Transverse colon (tissue), 4 donors: ENCODE measurements around the gene SNX22. TPM values are rescaled to one million over a fixed set of nuclear protein-coding genes. Genes with fewer than 3 reads are reported as not detected.

Experiments used
- DNase-seq: peaks from one replicate; pipeline ENCODE4 v3.0.0-alpha.2; 2019
- H3K27ac ChIP-seq, 4 donors: fragments of 200-600 bp; sonication (generic); 2 replicates each; pipeline ENCODE4 v1.5.1; 2016 to 2018; ENCODE audit warnings: inconsistent platforms in 4 of 4
- H3K27me3 ChIP-seq: fragments of 200-600 bp; sonication (generic); 2 replicates; pipeline ENCODE4 v1.5.1; 2017; ENCODE audit warnings: inconsistent platforms
- H3K36me3 ChIP-seq, 4 donors: fragments of 200-600 bp; sonication (generic); 2 replicates each; pipeline ENCODE4 v1.5.1; 2017 to 2019; ENCODE audit warnings: inconsistent platforms in 4 of 4
- H3K4me1 ChIP-seq, 4 donors: fragments of 200-600 bp; sonication (generic); 2 replicates each; pipeline ENCODE4 v1.5.1; 2017 to 2020; ENCODE audit warnings: inconsistent platforms in 4 of 4
- H3K4me3 ChIP-seq, 4 donors: fragments of 200-600 bp; sonication (generic); 1 replicate in 1 of 4; 2 replicates in 3 of 4; pipeline versions ENCODE4 v1.5.1 to v1.6.1; 2017 to 2019; ENCODE audit warnings: inconsistent platforms in 4 of 4
- H3K9me3 ChIP-seq, 2 donors: fragments of 200-600 bp; sonication (generic); 2 replicates each; pipeline ENCODE4 v1.5.1; 2017 to 2019; ENCODE audit warnings: inconsistent platforms in 2 of 2
- EP300 ChIP-seq: sonication (generic); formaldehyde crosslinking; IDR thresholded peaks from one replicate; pipeline ENCODE4 v1.6.1; 2017; ENCODE audit warnings: antibody characterized with exemption, low read depth
- POLR2A ChIP-seq: fragments of 450-650 bp; IDR thresholded peaks from one replicate; pipeline ENCODE4 v1.6.1; 2016; ENCODE audit warnings: antibody characterized with exemption, mild to moderate bottlenecking, moderate library complexity
- POLR2AphosphoS5 ChIP-seq, 3 donors: sonication (generic); formaldehyde crosslinking; IDR thresholded peaks; one replicate each; pipeline ENCODE4 v1.6.1; 2016; ENCODE audit warnings: antibody characterized with exemption in 3 of 3
- WGBS, 2 donors: methylation state at CpG; one replicate each; pipeline ENCODE4 v1.1.5; 2018; ENCODE audit warnings: low coverage in 1 of 2; 5-methylcytosine and 5-hydroxymethylcytosine counted together
- in situ Hi-C, 4 donors: fragments of 200-750 bp; cut with MboI; loops; one replicate each; pipeline versions ENCODE4 v1.15.0 to v1.15.1; 2017; ENCODE audit warnings: low sequenced_read_pairs in 3 of 4, low pct_ligation_motif_present in 1 of 4, low pct_unique_long_range_greater_than_20kb in 1 of 4
- intact Hi-C: fragments of 100-400 bp; cut with DNase I; formaldehyde crosslinking; loops from one replicate; pipeline ENCODE4 v1.15.1; 2023; ENCODE audit warnings: low total_unique reads
- total RNA-seq, 4 donors: library from RNA; depleted of rRNA; stranded (reverse); fragments of >200 nt; gene quantifications; one replicate each; pipeline ENCODE4 v1.1.0, GENCODE V29; 2016
- TF ChIP-seq, protein P1 (sequence below), 5 experiments: fragments of 200-600 bp in 3 of 5; fragments of 450-650 bp in 2 of 5; sonication (generic) in 3 of 5; IDR thresholded peaks; 1 replicate in 2 of 5; 2 replicates in 3 of 5; pipeline ENCODE4 v1.5.1; 2016 to 2017; ENCODE audit warnings: antibody characterized with exemption in 5 of 5, inconsistent platforms in 3 of 5, mild to moderate bottlenecking in 2 of 5, moderate library complexity in 1 of 5

SNX22 gene
- total RNA-seq, 4 donors from 2014 or later: 2.2 to 3.7 TPM; not detected in 2

DNA sequence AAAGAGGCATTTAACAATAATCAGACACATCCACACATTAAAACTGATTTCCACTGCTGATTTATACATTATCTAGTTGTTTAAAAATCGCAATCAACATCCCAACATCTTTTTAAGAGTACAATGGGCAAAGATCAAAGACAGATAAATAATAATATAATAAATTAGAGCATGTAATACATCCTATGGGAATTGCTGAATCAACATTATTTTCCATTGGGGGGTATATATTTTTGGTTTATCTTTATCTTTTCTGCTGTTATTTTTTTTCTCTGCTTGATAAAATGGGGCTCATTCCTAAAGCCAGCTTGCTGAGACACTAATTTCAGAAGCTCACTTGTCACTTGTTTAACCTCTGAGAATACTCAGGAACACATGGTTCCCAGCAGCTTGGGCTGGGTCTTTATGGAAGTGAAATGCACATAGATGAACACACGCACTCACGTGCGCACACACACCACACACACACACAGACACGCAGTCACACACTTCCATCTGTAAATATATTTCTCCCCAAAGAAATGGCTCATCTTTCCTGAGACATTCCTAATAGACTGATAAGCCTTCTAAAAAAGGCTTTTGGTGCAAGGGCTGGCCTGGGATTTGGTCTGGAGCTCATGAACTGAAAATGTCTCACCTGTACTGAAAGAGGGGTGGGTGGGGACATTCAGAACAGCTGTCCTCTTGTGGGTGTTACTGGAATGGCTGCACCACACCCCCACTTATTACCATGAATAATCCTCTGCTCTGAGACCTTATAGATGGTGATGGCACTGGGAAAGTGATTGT is 14.8 kb downstream of the SNX22 start:
- no peak overlapping the region for H3K4me3 ChIP-seq
- intact Hi-C loops (no loop called here), in situ Hi-C loops (no loop called here)
- H3K27ac ChIP-seq: no peak overlapping the region
- H3K9me3 ChIP-seq: no peaks in the 10 kb centered on the region
- whole genome bisulfite sequencing, 2 donors: 86 to 97% methylated on average over 2 to 5 of the region's 5 CpGs
- DNase-seq: no peak
- no peaks in the 10 kb centered on the region for H3K27me3 ChIP-seq
- TF ChIP-seq, protein P1, sequence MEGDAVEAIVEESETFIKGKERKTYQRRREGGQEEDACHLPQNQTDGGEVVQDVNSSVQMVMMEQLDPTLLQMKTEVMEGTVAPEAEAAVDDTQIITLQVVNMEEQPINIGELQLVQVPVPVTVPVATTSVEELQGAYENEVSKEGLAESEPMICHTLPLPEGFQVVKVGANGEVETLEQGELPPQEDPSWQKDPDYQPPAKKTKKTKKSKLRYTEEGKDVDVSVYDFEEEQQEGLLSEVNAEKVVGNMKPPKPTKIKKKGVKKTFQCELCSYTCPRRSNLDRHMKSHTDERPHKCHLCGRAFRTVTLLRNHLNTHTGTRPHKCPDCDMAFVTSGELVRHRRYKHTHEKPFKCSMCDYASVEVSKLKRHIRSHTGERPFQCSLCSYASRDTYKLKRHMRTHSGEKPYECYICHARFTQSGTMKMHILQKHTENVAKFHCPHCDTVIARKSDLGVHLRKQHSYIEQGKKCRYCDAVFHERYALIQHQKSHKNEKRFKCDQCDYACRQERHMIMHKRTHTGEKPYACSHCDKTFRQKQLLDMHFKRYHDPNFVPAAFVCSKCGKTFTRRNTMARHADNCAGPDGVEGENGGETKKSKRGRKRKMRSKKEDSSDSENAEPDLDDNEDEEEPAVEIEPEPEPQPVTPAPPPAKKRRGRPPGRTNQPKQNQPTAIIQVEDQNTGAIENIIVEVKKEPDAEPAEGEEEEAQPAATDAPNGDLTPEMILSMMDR (IDR thresholded peaks at IDR 0.05): no peak
- TF ChIP-seq POLR2A (no peak), POLR2AphosphoS5 (IDR thresholded peaks at IDR 0.05) (no peak), EP300 (no peak)
- H3K4me1 ChIP-seq: peaks cover 9 to 21% (median 11%) of the 10 kb centered on the region in 4 donors
- H3K36me3 ChIP-seq: no peaks in the 10 kb centered on the region

DNA sequence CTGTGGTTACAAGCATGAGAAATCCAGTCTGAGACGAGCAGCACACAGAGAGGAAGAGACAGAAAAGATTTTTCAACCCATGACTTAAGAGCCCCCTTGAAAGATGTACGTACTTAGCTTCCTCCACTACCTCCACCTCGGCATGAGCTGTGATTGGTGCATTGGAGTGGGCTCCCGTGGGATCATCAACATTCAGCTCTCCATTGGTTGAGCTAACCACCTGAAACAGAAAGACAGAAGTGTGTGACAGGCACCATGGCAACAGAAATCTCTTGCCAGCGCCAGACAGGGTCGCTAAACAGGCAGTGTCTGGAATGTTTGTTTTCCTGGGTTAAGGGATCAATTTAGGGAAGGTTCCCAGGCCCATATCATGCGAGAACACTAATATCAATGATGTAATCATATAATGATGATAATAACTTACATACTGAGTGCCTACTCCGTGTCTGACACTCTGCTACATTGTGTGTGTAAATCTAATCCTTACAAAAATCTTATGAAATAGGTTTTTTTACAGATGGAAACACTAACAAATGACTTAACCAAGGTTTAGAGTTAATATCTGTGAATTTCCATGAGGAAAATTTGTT is 28.8 kb downstream of the SNX22 start:
- intact Hi-C loops: no loop called here
- Histone ChIP-seq H3K27ac (no peak overlapping the region), H3K27me3 (no peaks in the 10 kb centered on the region), H3K4me1 (no peaks in the 10 kb centered on the region), H3K4me3 (no peak overlapping the region), H3K36me3 (peaks cover 0 to 7% (median under 1%) of the 10 kb centered on the region in 4 donors), H3K9me3 (no peaks in the 10 kb centered on the region)
- no peak for DNase-seq
- TF ChIP-seq EP300 (no peak), POLR2A (no peak), POLR2AphosphoS5 (IDR thresholded peaks at IDR 0.05) (no peak)
- TF ChIP-seq, protein P1 (IDR thresholded peaks at IDR 0.05): no peak
- in situ Hi-C loops: no loop called here
- 71% methylated on average over 6 to 8 of the region's 8 CpGs for WGBS, 2 donors

DNA sequence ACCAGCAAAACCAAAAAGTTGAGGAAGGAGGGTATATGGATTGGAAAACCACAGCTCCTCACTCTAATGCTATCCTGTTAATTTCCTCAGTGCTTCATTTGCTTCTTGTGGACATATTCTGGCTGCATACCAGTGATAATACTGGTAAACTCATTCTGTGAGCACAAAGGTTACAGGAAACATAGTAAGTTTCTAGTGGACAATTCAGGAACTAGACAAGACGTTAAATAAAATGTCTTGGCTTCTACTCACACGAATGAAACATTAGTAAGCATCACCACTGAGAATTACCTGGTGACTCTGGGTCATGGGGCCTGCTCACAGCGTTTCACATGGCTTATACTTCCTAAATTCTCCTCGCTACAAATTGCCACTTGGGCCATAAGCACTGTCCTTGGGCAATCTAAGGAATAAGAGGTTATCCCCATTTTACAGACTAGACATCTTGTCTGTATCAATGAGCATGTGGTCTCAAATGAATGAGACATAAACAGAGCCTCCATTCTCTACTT is 31.4 kb downstream of the SNX22 start:
- in situ Hi-C loops (no loop called here), intact Hi-C loops (no loop called here)
- TF ChIP-seq EP300 (no peak), POLR2A (no peak), POLR2AphosphoS5 (IDR thresholded peaks at IDR 0.05) (no peak)
- TF ChIP-seq, protein P1 (IDR thresholded peaks at IDR 0.05): no peak
- Histone ChIP-seq H3K4me3 (no peak overlapping the region), H3K36me3 (peaks cover 0 to 7% (median 0%) of the 10 kb centered on the region in 4 donors), H3K4me1 (no peaks in the 10 kb centered on the region), H3K9me3 (no peaks in the 10 kb centered on the region), H3K27me3 (no peaks in the 10 kb centered on the region), H3K27ac (no peak overlapping the region)
- 33 to 68% methylated on average over 3 to 4 of the region's 4 CpGs for WGBS, 2 donors
- no peak for DNase-seq

DNA sequence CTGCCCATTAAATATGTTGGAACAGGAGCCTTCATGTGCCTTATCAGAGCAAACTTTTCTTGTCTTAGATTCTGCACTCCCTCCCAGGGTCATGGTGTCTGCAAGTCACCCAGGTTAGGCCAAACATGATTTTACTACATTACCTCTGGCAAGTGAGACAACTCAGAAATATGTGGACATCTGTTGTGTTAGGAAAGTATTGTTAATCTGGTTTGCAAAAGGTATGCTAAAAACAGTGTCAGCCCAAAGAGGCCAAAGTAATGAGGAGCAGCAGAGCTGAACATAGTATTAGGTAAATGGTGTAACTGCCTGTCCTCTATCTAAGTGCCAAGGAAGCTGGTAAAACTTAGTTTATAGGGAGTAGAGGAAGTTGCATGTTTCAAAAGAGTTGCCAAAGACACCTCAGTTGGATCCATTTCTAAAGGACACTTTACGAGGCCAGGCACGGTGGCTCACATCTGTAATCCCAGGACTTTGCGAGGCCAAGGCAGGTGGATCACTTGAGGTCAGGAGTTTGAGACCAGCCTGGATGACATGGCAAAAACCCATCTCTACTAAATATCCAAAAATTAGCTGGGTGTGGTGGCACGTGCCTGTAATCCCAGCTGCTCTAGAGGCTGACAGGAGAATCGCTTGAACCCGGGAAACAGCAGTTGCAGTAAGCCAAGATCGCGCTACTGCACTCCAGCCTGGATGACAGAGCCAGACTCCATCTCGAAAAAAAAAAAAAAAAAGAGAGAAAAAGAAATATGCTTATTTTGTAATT is 33.8 kb downstream of the SNX22 start:
- intact Hi-C loops (no loop called here), in situ Hi-C loops (no loop called here)
- Histone ChIP-seq H3K36me3 (peaks cover 0 to 3% (median 0%) of the 10 kb centered on the region in 4 donors), H3K27me3 (no peaks in the 10 kb centered on the region), H3K27ac (no peak overlapping the region), H3K4me1 (no peaks in the 10 kb centered on the region), H3K4me3 (no peak overlapping the region), H3K9me3 (no peaks in the 10 kb centered on the region)
- TF ChIP-seq POLR2AphosphoS5 (IDR thresholded peaks at IDR 0.05) (no peak), POLR2A (no peak), EP300 (no peak)
- TF ChIP-seq, protein P1 (IDR thresholded peaks at IDR 0.05): no peak
- 89% methylated on average over 9 of the region's 9 CpGs; no CpG with 5 or more reads in 1 of the 2 donors for WGBS, 2 donors
- DNase-seq: no peak
